ENCODE results near the gene LSM4.
"Not testable (repeated sequence)": the region's sequence is repeated elsewhere in the genome, so short reads cannot be mapped to it uniquely, and the experiment has no call there.

LSM4 gene

GRCh38 chr19:18361646-18362045 is 38.8 kb upstream of the LSM4 start:
- no peak for TF ChIP-seq CTCF (conservative IDR thresholded peaks at IDR 0.05; ENCODE audit: low read depth, low read length)
- no peak for DNase-seq (ENCODE audit: low read depth)
- H3K4me3 ChIP-seq (ENCODE audit: low read length): no peak overlapping the region

GRCh38 chr19:18357041-18357440 is 34.2 kb upstream of the LSM4 start:
- no peak overlapping the region for H3K4me3 ChIP-seq (ENCODE audit: low read length)
- no peak for TF ChIP-seq CTCF (conservative IDR thresholded peaks at IDR 0.05; ENCODE audit: low read depth, low read length)
- no peak for DNase-seq (ENCODE audit: low read depth)

GRCh38 chr19:18354743-18355142 is 31.9 kb upstream of the LSM4 start:
- not testable (repeated sequence) for DNase-seq (ENCODE audit: low read depth); H3K4me3 ChIP-seq (ENCODE audit: low read length)

GRCh38 chr19:18353378-18354005 is 30.6 kb upstream of the LSM4 start:
- TF ChIP-seq CTCF (conservative IDR thresholded peaks at IDR 0.05; ENCODE audit: low read depth, low read length): no peak
- H3K4me3 ChIP-seq (ENCODE audit: low read length): no peak overlapping the region
- no peak for DNase-seq (ENCODE audit: low read depth)

GRCh38 chr19:18351544-18351943 is 28.7 kb upstream of the LSM4 start:
- no peak overlapping the region for H3K4me3 ChIP-seq (ENCODE audit: low read length)
- no peak for TF ChIP-seq CTCF (conservative IDR thresholded peaks at IDR 0.05; ENCODE audit: low read depth, low read length)
- DNase-seq (ENCODE audit: low read depth): no peak

- H3K4me3 ChIP-seq (ENCODE audit: low read length): no peak overlapping the region
- no peak for TF ChIP-seq CTCF (conservative IDR thresholded peaks at IDR 0.05; ENCODE audit: low read depth, low read length)
Measured at GRCh38 chr19:18350490-18350889, 27.6 kb upstream of the LSM4 start.

GRCh38 chr19:18349524-18350128 is 26.8 kb upstream of the LSM4 start:
- peak; percentile 95 for TF ChIP-seq CTCF (conservative IDR thresholded peaks at IDR 0.05; ENCODE audit: low read depth, low read length)
- DNase-seq (ENCODE audit: low read depth): no peak
- no peak overlapping the region for H3K4me3 ChIP-seq (ENCODE audit: low read length)

More at GRCh38 chr19:18350490-18350889, 27.6 kb upstream of the LSM4 start:
- no peak for DNase-seq (ENCODE audit: low read depth)

- not testable (repeated sequence) for H3K4me3 ChIP-seq (ENCODE audit: low read length); DNase-seq (ENCODE audit: low read depth)
Measured at GRCh38 chr19:18348818-18349339, 26.0 kb upstream of the LSM4 start.
